Endothelial cell (in vitro differentiated cells): ENCODE measurements around the gene FAM53B. TPM values are rescaled to one million over a fixed set of nuclear protein-coding genes. Genes with fewer than 3 reads are reported as not detected.

ENCODE experiments used
- DNase-seq: peaks from one replicate; pipeline ENCODE4 v3.0.0; 2021; ENCODE audit warnings: low spot score
- H3K27ac Mint-ChIP-seq: one replicate; pipeline ENCODE4 v1.8.0; 2021; ENCODE audit warnings: mixed read lengths, inconsistent platforms; ENCODE audit not compliant: unreplicated experiment
- H3K27me3 Mint-ChIP-seq: one replicate; pipeline ENCODE4 v1.8.0; 2021; ENCODE audit warnings: mild to moderate bottlenecking, moderate library complexity, mixed read lengths, inconsistent platforms; ENCODE audit not compliant: unreplicated experiment
- H3K36me3 Mint-ChIP-seq: one replicate; pipeline ENCODE4 v1.8.0; 2021; ENCODE audit warnings: mild to moderate bottlenecking, low read depth, mixed read lengths, inconsistent platforms; ENCODE audit not compliant: unreplicated experiment
- H3K4me1 Mint-ChIP-seq: one replicate; pipeline ENCODE4 v1.8.0; 2021; ENCODE audit warnings: mild to moderate bottlenecking, mixed read lengths, inconsistent platforms; ENCODE audit not compliant: unreplicated experiment
- H3K4me3 Mint-ChIP-seq: one replicate; pipeline ENCODE4 v1.8.0; 2021; ENCODE audit warnings: mild to moderate bottlenecking, mixed read lengths, inconsistent platforms; ENCODE audit not compliant: unreplicated experiment
- H3K9me3 Mint-ChIP-seq: one replicate; pipeline ENCODE4 v1.8.0; 2021; ENCODE audit warnings: mixed read lengths, inconsistent platforms; ENCODE audit not compliant: unreplicated experiment
- total RNA-seq: library from RNA; stranded (reverse); fragmentation: NEBNext Ultra II Directional; extraction: Animal tissue kit (Norgen Biotek cat#: 25700); gene quantifications from one replicate; pipeline ENCODE4 v1.2.1, GENCODE V29; 2021; ENCODE audit not compliant: unreplicated experiment
- TF ChIP-seq, protein P1 (sequence below): fragments of 200-600 bp; sonication (generic); IDR thresholded peaks from one replicate; pipeline ENCODE4 v1.5.0; 2021; ENCODE audit warnings: antibody characterized with exemption; ENCODE audit not compliant: unreplicated experiment

Gene FAM53B
- total RNA-seq, 1 donor from 2014 or later = 21.0 TPM

DNA sequence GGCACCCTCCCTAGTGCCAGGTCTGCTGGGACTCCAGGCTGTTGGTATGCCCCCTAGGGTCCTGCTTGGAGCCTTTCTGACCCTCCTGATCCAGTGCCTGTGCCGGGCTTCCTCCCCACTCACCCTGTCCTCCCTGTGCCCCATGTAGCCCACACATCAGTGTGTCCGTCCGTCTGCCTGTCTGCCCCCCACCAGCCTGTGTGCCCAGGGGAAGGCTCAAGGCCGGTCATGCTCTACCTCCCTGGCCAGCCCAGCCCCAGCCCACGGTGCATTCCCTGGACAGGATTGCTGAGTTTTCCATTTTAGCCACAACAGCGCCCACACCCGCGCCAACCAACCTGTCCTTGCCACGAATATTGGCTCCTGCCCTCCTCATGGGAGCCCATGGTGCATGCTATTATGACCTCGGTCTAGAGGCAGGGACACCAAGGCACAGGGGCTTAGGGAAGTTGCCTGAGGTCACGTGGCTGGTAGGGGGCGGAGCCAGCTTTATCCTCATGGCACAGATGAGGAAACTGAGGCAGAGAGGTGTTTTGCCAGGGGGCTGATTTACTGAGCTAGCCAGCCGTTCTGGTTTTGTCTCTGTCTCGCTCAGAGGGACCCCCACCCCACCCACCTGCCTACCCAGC, 136.0 kb downstream of the FAM53B start:
- peaks cover 4% of the 10 kb centered on the region for H3K27me3 Mint-ChIP-seq
- H3K4me3 Mint-ChIP-seq = no peak overlapping the region
- peaks cover 4% of the 10 kb centered on the region for H3K36me3 Mint-ChIP-seq
- DNase-seq = no peak
- peaks cover 5% of the 10 kb centered on the region for H3K4me1 Mint-ChIP-seq
- no peaks in the 10 kb centered on the region for H3K9me3 Mint-ChIP-seq
- no peak overlapping the region for H3K27ac Mint-ChIP-seq
- TF ChIP-seq, protein P1, sequence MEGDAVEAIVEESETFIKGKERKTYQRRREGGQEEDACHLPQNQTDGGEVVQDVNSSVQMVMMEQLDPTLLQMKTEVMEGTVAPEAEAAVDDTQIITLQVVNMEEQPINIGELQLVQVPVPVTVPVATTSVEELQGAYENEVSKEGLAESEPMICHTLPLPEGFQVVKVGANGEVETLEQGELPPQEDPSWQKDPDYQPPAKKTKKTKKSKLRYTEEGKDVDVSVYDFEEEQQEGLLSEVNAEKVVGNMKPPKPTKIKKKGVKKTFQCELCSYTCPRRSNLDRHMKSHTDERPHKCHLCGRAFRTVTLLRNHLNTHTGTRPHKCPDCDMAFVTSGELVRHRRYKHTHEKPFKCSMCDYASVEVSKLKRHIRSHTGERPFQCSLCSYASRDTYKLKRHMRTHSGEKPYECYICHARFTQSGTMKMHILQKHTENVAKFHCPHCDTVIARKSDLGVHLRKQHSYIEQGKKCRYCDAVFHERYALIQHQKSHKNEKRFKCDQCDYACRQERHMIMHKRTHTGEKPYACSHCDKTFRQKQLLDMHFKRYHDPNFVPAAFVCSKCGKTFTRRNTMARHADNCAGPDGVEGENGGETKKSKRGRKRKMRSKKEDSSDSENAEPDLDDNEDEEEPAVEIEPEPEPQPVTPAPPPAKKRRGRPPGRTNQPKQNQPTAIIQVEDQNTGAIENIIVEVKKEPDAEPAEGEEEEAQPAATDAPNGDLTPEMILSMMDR = no peak

DNA sequence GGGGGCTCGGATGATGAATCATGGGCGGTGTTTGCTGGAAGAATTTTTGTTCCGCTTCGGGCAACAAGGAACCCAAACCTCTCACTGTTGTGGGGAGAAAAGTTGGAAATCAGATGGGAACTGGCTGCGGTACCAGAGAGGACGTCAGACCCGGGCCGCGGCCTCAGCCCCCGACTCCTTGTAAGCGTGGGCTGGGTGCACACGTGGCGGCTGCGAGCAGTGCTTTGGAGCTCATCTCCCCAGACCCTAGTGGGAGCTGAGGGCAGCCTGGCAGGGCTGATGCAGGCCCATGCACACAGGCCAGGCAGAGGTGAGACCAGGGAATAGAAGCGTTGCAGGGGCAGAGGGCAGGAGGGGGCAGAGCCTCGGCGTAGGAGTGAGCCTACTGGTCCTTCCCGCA, 136.5 kb downstream of the FAM53B start:
- TF ChIP-seq, protein P1 = no peak
- Mint-ChIP-seq H3K4me1 (peaks cover 5% of the 10 kb centered on the region), H3K36me3 (peaks cover 4% of the 10 kb centered on the region), H3K9me3 (no peaks in the 10 kb centered on the region), H3K27ac (no peak overlapping the region), H3K4me3 (no peak overlapping the region), H3K27me3 (peaks cover 4% of the 10 kb centered on the region)
- DNase-seq = no peak

DNA sequence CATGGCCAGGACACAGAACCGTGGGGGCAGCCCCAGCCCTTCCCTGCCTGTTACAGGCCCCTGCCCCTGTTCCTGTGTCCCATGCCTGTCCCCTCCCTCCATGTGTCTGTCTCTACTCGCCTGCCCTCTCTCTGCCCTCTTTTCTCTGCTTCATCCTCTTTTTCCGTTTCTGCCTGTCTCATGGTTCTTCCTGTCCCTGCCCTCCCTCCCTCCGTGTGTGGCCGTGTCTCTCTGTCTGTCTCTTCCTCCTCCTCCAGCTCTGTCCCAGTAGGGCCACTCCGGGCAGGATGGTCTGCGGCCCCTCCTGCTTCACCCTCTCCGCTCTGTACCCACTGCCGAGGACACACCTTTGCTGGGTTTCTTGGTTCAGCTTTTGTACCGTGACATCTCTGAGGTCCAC, 137.4 kb downstream of the FAM53B start:
- TF ChIP-seq, protein P1 = no peak
- no peak overlapping the region for H3K4me3 Mint-ChIP-seq
- H3K27ac Mint-ChIP-seq = no peak overlapping the region
- H3K4me1 Mint-ChIP-seq = peaks cover 5% of the 10 kb centered on the region
- peaks cover 4% of the 10 kb centered on the region for H3K27me3 Mint-ChIP-seq
- no peaks in the 10 kb centered on the region for H3K9me3 Mint-ChIP-seq
- peaks cover 4% of the 10 kb centered on the region for H3K36me3 Mint-ChIP-seq
- no peak for DNase-seq

- H3K27me3 Mint-ChIP-seq = peaks cover 5% of the 10 kb centered on the region
- TF ChIP-seq, protein P1 = no peak
- H3K4me1 Mint-ChIP-seq = peaks cover 5% of the 10 kb centered on the region
- no peak for DNase-seq
- H3K9me3 Mint-ChIP-seq = no peaks in the 10 kb centered on the region
- peaks cover 4% of the 10 kb centered on the region for H3K36me3 Mint-ChIP-seq
- no peak overlapping the region for H3K4me3 Mint-ChIP-seq
- H3K27ac Mint-ChIP-seq = no peak overlapping the region
Measured at GRCh38 chr10:124605856-124606812, 138.0 kb downstream of the FAM53B start.

DNA sequence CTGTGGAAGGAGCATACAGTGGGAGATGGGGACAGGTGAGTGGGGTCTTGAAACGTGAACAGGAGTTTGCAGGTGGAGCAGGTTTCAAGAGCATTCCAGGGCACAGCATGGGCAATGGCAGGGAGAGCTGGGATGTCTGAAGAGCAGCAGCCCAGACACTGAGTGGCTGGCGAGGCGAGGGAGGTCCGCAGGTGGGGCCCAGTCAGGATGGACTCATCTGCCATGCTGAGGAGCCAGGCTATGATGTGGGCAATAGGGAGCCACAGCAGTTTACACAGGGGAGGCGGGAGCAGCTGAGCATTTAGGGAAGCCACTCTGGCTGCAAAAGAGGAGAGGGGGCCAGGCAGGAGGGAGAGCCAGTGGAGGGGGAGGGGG, 138.7 kb downstream of the FAM53B start:
- H3K27ac Mint-ChIP-seq = no peak overlapping the region
- H3K4me1 Mint-ChIP-seq = peaks cover 5% of the 10 kb centered on the region
- DNase-seq = no peak
- TF ChIP-seq, protein P1 = no peak
- H3K9me3 Mint-ChIP-seq = no peaks in the 10 kb centered on the region
- H3K4me3 Mint-ChIP-seq = no peak overlapping the region
- peaks cover 4% of the 10 kb centered on the region for H3K36me3 Mint-ChIP-seq
- peaks cover 9% of the 10 kb centered on the region for H3K27me3 Mint-ChIP-seq
